Jurkat, Clone E6-1 (cell line): ENCODE measurements around the gene PRDM16.

Experiments used
- DNase-seq: peaks from one replicate; pipeline ENCODE4 v3.0.0-alpha.2; 2011; ENCODE audit warnings: low read depth, low spot score
- H3K4me3 ChIP-seq: 2 replicates; pipeline ENCODE4 v1.5.1; 2011; ENCODE audit warnings: mild to moderate bottlenecking, low read length, control low read depth, moderate library complexity

The PRDM16 gene

DNA sequence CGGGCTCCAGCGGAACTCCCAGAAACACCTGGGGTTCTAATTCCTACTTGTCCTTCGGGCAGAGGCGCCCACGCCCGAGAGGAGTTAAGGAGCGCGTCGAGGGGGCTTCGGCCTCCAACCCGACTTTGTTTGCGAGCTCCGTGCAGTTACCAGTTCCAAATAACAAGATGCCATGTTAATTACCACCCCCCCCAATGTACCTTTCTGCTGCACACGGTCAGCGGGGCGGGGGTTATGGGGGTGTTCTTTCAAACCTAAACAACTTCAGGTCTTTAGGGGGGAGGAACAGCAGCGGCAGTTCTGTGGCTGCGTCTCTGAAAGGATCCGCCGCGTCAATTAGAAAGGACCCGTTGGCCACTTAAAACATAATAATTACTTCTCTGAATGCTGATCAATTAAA, 114.8 kb downstream of the PRDM16 start:
- no peak overlapping the region for H3K4me3 ChIP-seq
- no peak for DNase-seq

DNA sequence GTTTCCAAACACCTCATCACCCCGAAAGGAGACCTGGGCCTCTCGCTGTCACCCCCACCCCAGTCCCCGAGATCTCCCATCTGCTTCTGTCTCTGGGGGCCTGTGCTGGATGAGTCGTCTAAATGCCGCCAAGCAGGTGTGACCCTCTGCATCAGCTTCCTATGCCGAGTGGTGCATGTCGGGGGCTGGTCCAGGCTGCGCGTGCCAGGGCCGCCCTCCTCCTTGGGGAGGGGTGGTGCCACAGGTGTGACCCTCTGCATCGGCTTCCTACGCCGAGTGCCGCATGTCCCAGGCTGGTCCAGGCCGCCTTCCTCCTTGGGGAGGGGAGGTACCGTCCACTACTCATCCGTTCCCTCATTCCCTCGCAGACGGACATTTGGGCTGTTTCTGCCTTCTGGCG, 115.7 kb downstream of the PRDM16 start:
- DNase-seq: no peak

DNA sequence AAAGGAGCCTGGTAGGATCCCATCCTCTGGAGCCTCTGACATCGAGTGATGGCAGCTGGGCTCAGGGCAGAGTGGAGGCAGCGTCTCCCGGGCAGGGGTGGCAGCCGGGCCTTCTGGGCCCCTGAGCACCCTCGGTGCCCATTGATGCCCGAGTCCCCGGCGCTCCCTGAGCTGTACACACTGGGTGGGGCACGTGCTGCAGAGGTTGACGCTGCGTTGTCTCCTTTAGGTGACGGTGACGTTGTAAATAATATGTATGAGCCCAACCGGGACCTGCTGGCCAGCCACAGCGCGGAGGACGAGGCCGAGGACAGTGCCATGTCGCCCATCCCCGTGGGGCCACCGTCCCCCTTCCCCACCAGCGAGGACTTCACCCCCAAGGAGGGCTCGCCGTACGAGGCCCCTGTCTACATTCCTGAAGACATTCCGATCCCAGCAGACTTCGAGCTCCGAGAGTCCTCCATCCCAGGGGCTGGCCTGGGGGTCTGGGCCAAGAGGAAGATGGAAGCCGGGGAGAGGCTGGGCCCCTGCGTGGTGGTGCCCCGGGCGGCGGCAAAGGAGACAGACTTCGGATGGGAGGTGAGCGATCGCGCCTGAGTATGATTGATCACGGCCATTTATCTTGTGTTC, 117.0 kb downstream of the PRDM16 start:
- no peak overlapping the region for H3K4me3 ChIP-seq
- no peak for DNase-seq

More for the DNA sequence above, 115.7 kb downstream of the PRDM16 start:
- no peak overlapping the region for H3K4me3 ChIP-seq

DNA sequence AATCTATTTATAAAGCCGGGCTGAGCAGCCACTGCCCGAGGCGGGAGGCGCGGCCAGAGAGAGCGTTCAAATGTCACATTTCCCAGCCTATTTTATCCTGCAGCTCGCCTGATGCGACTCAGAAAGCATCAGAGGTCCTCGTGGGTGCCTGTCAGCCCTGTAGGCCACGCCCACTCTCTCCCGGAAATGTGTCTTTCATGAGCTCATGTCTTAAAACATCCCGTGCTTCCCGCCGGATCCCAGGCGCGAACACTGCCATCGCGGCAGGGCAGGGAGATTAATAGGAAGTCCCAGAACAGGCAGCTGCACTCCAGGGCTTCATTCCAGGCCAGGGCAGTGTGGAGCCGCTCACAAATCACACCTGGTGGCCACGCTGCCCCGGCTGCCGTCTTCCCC, 117.5 kb downstream of the PRDM16 start:
- H3K4me3 ChIP-seq: no peak overlapping the region
- DNase-seq: no peak

DNA sequence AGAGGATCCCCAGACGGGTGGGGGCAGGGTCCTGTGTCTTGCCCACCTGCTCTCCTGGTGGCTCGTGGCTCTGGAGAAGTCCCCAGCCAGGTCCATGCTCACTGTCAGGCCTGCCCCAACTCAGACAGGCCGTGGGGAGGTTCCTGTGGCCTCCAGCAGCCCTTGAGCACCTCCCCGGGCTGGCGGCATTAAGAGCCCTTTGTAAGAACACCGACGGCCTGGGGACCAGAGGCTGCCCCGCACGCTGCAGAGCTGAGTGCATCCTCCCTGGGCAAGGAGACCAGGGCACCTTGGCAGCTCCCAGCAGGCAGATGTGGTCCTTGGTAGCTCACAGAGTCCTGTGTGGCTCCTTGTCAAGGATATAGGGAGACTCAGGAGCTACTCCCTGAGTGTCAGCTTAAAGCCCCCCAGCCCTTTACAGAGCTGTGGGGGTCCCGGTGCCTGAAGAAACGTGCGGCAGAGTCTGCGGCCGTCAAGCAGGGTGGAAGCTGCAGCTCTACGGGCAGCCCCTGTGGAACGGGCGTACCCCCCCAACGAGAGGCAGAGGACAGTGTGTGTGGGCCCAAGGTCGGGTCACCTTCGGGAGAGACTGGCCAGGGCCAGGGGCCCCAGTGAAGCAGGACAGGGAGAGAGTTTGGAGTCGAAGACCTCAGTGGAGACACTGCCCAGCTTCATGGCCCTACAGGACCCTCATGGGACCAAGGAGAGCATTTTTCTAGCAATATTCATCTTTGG, 118.6 kb downstream of the PRDM16 start:
- H3K4me3 ChIP-seq: no peak overlapping the region
- DNase-seq: no peak

DNA sequence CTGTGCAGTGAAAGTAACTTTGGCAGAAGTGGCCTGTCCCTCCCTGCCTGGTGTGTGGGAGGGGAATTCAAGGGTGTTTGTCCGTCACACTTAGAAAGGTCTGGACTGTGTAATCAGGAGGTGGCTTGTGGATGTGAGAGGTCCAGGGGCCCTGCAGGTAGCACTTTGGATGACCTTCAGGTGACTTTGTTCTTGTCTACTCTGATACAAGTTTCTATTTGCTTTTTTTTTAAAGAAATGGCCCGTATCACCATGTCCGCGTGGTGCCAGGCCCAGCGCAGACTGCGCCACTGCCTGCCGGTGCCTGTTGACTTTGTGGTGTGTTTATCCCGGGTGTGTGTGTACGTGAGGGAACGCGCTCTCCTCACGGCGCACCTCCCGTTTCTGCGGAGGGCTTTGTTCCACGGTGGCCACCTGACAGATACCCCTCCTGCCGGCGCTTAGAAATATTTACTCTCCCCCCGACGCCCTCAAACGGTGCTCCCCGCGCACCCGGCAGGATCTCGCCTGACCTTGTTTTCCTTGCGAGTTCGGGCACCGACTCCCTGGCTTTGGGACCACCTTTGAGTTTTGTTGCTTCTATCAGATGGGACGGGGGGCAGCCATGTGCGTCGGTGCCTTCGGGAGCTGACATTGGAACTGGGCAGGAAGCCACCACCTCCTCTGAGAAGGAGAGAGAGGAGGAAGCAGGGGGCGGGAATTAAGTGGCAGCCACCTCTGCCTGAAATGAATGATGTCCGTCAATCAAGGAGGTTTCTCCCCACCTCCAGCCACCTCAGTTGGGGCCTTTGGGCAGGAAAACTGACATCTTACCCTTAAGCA, 119.4 kb downstream of the PRDM16 start:
- DNase-seq: no peak
- no peak overlapping the region for H3K4me3 ChIP-seq

DNA sequence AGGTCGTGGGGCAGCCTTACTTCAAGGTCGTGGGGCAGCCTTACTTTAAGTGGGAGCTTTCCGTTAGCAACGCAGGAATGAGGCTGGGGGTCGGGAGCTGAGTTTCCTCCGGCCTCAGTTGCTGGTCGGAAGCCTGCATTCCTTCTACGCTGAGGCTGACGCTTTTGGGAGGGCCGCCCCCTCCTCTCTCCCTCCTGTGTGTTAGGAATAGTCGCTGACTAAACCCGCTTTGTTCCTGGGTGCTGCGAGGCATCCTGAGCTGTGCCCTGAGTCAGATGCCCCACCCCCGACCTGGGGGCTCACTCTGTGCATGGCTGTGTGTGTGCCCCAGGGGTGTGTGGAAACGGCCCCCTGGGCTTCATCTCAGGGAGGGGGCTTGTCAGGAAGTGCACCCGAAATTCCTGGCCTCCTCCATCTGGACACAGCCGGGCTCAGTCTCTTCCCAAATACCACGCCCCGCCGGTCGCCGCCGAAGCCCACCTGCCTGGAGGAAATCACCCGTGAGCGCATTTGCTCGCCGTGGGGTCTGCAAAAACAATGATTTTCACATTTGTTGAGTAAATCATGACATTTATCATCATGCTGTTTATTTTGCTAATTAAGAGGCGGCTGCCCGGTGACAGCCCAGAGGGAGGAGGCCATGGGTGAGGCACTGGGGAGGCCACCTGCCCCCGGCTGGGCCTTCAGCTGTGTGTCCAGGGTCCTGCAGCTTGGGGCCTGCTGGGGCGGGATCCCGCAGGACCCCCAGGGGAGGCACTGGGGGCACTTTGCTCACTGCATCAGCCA, 121.4 kb downstream of the PRDM16 start:
- DNase-seq: no peak
- H3K4me3 ChIP-seq: no peak overlapping the region

DNA sequence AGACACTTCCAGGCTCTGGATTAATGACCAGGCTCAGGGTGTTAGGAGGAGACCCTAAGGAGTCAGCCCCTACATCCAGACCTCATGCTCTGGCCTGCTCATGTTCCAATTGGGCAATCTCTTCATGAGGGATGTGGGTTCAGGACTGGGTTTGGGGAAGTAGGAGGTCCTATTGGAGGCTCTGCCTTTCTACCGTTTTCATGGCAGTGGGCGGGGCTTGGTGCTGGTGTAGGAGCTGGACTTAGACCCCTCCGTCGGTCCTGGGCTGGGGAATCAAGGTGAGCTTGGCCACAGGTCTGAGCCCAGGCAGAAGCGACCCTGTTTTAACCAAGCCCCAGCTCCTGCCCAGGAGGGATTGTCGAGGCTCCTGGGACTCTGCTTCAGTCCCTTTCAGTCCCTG, 123.4 kb downstream of the PRDM16 start:
- H3K4me3 ChIP-seq: no peak overlapping the region

DNA sequence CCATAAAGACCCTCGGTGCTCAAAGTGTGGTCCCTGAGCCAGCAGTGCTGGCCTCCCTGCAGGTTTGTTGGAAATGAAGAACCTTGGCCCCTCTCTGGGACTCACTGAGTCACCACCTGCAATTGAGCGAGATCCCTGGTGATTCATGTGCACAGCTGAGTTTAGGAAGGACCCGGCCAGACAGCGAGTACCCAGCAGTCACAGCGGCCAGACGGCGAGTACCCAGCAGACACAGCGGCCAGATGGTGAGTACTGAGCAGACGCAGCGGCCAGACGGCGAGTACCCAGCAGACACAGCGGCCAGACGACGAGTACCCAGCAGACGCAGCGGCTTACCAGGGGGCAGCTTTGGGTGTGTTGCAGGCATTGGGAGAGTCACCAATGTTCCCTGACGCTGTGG, 123.8 kb downstream of the PRDM16 start:
- DNase-seq: no peak
- H3K4me3 ChIP-seq: no peak overlapping the region

More for the DNA sequence above, 123.4 kb downstream of the PRDM16 start:
- no peak for DNase-seq

DNA sequence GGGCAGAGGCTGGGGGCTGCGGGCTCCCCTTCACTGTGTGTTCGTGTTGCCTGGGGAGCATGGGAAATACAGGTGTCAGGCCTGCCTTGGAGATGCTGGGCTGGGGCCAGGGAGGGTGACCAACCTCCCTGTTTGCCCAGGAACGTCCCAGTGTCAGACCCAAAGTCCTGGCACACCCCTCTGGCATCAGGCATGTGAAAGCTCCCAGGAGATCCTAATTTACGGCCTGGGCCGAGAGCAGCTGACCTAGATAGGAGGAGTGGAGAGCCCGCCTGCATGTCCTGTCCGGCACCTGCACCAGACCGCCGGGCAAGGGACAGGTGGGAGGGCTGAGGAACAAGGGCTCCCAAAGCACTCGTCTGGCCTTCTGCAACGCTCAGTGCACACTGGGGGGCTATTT, 124.8 kb downstream of the PRDM16 start:
- no peak overlapping the region for H3K4me3 ChIP-seq
- no peak for DNase-seq

DNA sequence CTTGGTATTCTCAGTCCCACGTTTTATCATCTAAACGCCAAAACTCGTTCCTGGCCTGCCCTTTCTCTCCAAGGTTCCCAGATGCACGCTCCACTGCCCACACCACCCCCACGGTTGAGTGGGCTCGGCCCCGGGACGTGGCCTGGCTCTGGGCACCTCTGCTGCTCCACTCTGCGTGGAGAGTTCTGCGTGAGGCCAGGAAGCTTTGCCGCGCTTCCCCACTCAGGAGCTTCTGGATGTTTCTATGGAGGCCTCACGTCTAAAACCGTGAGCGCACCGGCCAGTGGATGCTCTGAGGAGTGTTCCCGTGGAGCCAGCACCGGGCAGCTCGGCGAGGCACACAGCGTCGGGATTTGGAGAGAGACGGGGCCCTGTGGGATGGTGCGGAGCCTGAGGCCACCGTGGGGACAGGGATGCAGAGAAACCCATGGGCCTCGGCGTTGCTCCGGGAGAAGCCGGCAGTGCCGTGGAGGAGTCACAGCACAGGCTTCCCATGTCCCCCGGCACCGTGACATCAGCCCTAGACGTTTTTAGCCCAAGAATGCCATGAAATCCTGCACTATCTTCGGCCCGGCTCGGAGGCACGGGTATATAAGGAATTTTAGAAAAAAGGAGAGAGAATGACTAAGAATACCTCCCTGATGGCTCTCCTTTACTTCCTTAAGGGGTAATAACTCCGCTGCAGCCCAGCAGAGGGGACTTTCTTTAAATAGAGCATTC, 125.9 kb downstream of the PRDM16 start:
- DNase-seq: no peak
- no peak overlapping the region for H3K4me3 ChIP-seq

DNA sequence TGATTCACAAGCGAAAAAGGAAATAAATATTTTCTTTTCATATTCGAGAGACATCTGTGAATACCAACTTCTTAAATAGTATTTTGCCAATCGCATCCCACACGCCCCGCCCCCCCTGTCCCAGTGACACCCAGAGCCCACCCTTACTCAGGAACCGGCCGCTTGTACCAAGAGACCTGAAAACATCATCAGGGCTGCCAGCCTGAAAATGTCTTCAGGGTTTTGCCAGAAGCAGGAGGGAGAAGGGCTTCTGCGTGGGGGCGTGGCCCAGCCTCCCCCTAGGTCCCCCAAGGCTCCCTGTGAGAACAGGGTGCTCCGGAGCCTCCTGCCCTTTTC, 126.4 kb downstream of the PRDM16 start:
- H3K4me3 ChIP-seq: no peak overlapping the region
- no peak for DNase-seq

DNA sequence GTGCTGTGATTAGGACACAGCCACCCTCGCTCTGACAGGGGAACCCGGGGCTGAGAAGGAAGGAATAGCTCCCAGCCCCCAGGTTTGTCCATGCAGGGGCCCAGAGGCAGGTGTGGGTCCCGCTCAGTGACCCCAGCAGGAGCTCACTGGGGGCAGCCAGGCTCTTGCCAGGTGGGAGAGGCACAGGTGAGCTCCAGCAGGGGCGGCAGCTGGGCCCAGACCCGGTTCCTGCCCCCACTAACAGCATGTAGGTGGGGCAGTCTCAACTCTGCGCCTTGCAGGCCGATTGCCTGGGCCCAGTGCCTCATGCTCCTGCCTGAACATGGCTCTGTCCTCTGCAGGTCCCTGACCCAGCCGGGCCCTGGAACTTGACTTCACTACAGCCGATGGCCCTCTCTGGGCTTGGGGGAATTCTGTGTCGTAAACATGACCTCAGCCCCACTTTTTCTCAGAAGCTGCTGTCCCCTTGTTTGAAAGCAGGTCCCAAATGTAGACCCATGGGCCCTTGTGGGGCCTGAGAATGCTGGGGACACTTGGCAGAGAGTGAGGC, 127.0 kb downstream of the PRDM16 start:
- DNase-seq: no peak
- H3K4me3 ChIP-seq: no peak overlapping the region

DNA sequence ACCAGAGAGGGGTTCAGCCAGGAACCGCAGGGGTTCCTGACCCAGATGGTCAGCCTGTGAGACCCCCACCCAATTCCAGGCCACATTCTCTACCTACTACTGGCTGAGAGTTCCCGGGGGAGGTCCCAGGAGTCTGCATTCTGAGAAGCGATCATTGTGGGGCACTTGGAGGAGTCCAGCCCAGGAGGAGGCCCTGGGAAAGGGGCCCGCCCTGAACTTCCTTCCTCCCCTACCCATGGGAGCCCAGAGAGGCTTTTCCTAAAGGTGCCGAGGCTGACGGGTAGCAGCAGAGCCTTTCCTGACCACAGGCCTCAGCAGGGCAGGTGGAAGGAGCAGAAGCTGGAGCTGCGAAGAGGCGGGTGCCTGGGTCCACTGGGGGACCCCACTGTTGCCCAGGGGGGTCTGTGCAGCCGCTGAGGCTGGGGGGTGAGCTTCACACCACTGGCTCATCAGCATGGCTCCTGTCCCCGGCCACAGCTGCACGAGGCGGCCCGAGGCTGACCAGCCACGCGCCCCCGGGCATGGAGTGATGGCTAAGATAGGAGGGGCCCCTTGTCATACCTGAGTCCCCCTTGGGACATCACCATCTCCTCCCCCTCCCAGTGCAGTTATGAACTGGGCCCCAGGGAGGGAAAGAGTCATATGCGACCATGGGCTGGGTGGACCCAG, 127.7 kb downstream of the PRDM16 start:
- no peak overlapping the region for H3K4me3 ChIP-seq
- DNase-seq: no peak

DNA sequence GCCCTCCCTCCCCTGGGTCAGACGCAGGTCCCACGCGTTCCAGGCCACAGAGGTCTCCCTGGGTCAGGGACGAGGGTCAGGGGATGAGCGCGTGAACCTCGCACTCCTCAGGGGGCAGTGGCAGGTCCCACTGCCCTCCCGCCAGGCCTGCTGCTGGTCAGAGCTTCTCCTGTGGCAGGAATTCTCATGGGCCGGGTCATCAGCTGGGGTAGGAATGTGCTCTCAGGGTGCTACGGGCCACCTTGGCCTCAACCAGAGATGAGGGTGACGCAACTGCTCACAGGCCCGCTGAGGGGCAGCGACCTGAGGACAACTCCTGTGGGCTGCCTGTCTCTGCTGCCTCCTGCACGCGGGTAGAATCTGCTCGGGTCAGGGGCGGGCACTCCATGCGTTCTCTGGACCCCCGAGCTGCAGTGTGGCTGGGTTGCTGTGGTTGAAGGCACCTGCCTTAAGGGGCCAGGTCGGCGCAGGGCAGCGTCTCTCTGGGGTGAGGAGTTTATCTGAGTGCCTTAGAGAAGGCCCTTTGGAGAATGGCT, 128.8 kb downstream of the PRDM16 start:
- no peak overlapping the region for H3K4me3 ChIP-seq
- no peak for DNase-seq

DNA sequence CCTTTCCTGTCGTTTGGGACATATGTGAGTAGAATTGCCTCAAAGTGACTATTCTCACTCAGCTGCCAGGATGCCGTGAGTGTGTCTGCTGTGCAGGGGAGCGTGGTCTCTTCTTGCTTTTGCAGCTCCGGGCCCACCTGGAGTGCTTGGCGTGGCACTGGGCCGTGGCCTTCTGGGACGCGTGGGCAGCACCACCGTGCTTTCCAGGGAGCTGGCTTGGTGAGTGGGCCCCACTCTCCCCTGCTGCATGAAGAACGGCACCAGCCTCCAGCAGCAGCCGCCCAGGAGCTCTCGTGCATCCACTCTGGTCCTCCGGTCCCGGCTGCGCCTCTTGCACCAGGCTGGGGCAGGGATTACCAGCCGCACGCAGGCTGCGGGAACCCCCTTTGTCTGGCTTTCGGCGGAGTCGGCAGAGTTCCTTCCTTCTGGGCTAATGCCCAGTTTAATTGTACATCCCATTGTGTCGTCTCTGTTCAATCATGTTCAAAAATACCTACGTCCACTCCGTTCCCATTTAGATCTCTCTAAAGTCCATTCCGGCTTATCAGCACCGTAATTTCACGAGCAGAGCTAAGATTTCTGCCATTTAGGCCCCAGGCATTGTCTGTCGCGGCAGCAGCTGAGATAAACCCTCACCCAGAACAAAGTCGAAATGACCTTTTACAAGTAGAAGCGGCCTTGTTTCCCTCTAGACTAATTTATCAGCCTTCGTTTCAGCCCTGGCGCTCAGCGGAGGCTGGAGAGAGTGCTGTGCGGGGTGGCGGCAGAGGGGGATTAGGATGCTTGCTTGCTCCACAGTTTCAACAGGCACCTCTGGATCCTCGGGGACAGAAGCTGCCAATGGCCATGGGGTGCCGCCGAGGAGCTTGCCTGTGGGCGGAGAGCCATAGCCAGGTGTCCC, 129.6 kb downstream of the PRDM16 start:
- H3K4me3 ChIP-seq: no peak overlapping the region
- DNase-seq: no peak

DNA sequence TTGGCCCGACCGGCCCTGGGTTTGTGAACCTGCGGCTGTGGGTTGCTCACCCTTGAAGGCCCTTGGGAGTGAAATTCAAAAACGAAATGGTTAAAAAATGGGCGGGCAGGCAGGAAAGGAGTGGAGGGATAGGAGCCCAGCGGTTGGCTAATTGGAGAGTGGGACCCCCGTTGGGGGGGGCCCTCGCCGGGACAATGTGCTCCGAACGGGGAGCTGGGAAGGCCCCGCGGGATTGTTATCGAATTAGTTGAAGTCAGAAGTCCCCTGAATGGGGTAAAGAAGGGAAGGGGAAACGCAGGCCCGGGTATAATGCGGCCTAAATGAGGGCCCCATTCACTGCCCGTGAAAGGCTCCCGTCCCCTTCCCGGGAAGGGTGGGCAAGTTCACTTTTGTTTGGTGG, 135.7 kb downstream of the PRDM16 start:
- no peak overlapping the region for H3K4me3 ChIP-seq

More for the DNA sequence above, 135.7 kb downstream of the PRDM16 start:
- no peak for DNase-seq
